Neuronal stem cell (in vitro differentiated cells): ENCODE data around the gene ATP2A3.

ENCODE experiments used
- DNase-seq: peaks from one replicate; pipeline ENCODE4 v3.0.0-alpha.2; 2013; ENCODE audit warnings: low spot score
- H2AFZ ChIP-seq: one replicate; pipeline ENCODE4 v1.6.1; 2013; ENCODE audit warnings: mild to moderate bottlenecking, low read length, inconsistent platforms
- H2AK5ac ChIP-seq: 2 replicates; pipeline ENCODE4 v1.6.1; 2013; ENCODE audit warnings: low read depth, mild to moderate bottlenecking, inconsistent platforms, low read length, moderate library complexity, mixed read lengths
- H2BK120ac ChIP-seq: 2 replicates; pipeline ENCODE4 v1.6.1; 2013; ENCODE audit warnings: low read depth, mild to moderate bottlenecking, inconsistent platforms, low read length, moderate library complexity, mixed read lengths
- H2BK12ac ChIP-seq: one replicate; pipeline ENCODE4 v1.6.1; 2013; ENCODE audit warnings: low read length, inconsistent platforms
- H2BK15ac ChIP-seq: 2 replicates; pipeline ENCODE4 v1.6.1; 2013; ENCODE audit warnings: mild to moderate bottlenecking, low read length, inconsistent platforms, mixed read lengths
- H2BK5ac ChIP-seq: one replicate; pipeline ENCODE4 v1.6.1; 2013; ENCODE audit warnings: inconsistent platforms, mild to moderate bottlenecking, low read length, moderate library complexity
- H3K14ac ChIP-seq: one replicate; pipeline ENCODE4 v1.6.1; 2013; ENCODE audit warnings: low read length, inconsistent platforms
- H3K18ac ChIP-seq: 2 replicates; pipeline ENCODE4 v1.6.1; 2013; ENCODE audit warnings: low read length, inconsistent platforms
- H3K23ac ChIP-seq: 2 replicates; pipeline ENCODE4 v1.6.1; 2013; ENCODE audit warnings: low read depth, mild to moderate bottlenecking, mixed read lengths, low read length, inconsistent platforms; ENCODE audit not compliant: poor library complexity
- H3K27ac ChIP-seq: replicated peaks from 3 replicates; pipeline ENCODE4 v1.5.1; 2013; ENCODE audit warnings: low read length, inconsistent platforms
- H3K27me3 ChIP-seq, 3 experiments: 2 replicates each; pipeline ENCODE4 v1.6.1; 2013; ENCODE audit warnings: low read length in 3 of 3, mild to moderate bottlenecking in 2 of 3, inconsistent platforms in 1 of 3, low read depth in 1 of 3, mixed read lengths in 1 of 3, moderate library complexity in 1 of 3; ENCODE audit not compliant: control insufficient read depth in 3 of 3, insufficient read depth in 3 of 3
- H3K36me3 ChIP-seq, 2 donors: replicated peaks in 1 of 2; 2 replicates each; pipeline ENCODE4 v1.6.1; 2013; ENCODE audit warnings: low read length in 2 of 2; ENCODE audit not compliant: control insufficient read depth in 2 of 2, insufficient read depth in 2 of 2
- H3K4ac ChIP-seq: 2 replicates; pipeline ENCODE4 v1.6.1; 2013; ENCODE audit warnings: inconsistent platforms, mild to moderate bottlenecking, low read length, moderate library complexity
- H3K4me1 ChIP-seq, 2 donors: 1 replicate in 1 of 2; 2 replicates in 1 of 2; pipeline ENCODE4 v1.6.1; 2013; ENCODE audit warnings: low read length in 2 of 2, low read depth in 1 of 2; ENCODE audit not compliant: control insufficient read depth in 2 of 2, insufficient read depth in 1 of 2
- H3K4me2 ChIP-seq: one replicate; pipeline ENCODE4 v1.6.1; 2013; ENCODE audit warnings: mild to moderate bottlenecking, low read length, inconsistent platforms; ENCODE audit not compliant: insufficient read depth, poor library complexity, severe bottlenecking
- H3K4me3 ChIP-seq, 2 donors: 2 replicates each; pipeline ENCODE4 v1.5.1; 2013; ENCODE audit warnings: low read length in 2 of 2, mild to moderate bottlenecking in 2 of 2, inconsistent platforms in 1 of 2, moderate library complexity in 1 of 2
- H3K79me1 ChIP-seq: one replicate; pipeline ENCODE4 v1.6.1; 2013; ENCODE audit warnings: low read depth, mild to moderate bottlenecking, inconsistent platforms, low read length, moderate library complexity
- H3K9ac ChIP-seq: one replicate; pipeline ENCODE4 v1.6.1; 2013; ENCODE audit warnings: mild to moderate bottlenecking, low read depth, low read length, inconsistent platforms; ENCODE audit not compliant: poor library complexity
- H3K9me3 ChIP-seq, 2 donors: replicated peaks in 1 of 2; 2 replicates each; pipeline versions ENCODE3 to v1.6.1; 2013; ENCODE audit warnings: low read length in 2 of 2, mild to moderate bottlenecking in 2 of 2, inconsistent platforms in 1 of 2, low read depth in 1 of 2, mixed read lengths in 1 of 2, moderate library complexity in 1 of 2; ENCODE audit not compliant: control insufficient read depth in 2 of 2, insufficient read depth in 1 of 2
- H4K8ac ChIP-seq: one replicate; pipeline ENCODE4 v1.6.1; 2013; ENCODE audit warnings: low read depth, mild to moderate bottlenecking, inconsistent platforms, low read length, moderate library complexity
- H4K91ac ChIP-seq: one replicate; pipeline ENCODE4 v1.6.1; 2013; ENCODE audit warnings: low read length, low read depth, mild to moderate bottlenecking, inconsistent platforms; ENCODE audit not compliant: poor library complexity
- WGBS, 2 donors: extraction: QIAGEN DNeasy Blood & Tissue Kit; methylation state at CpG; one replicate each; pipeline ENCODE4 v1.1.7; 2013; ENCODE audit warnings: missing lambda C conversion rate in 2 of 2, mixed read lengths in 1 of 2; ENCODE audit not compliant: insufficient read length in 2 of 2, insufficient replicate concordance in 1 of 2; ENCODE audit errors: extremely low coverage in 2 of 2; 5-methylcytosine and 5-hydroxymethylcytosine counted together

The ATP2A3 gene

GRCh38 chr17:3885970-3886369 is 78.3 kb downstream of the ATP2A3 start:
- H2BK120ac ChIP-seq: no peak overlapping the region
- H2BK15ac ChIP-seq: no peak overlapping the region
- peaks cover 0 to 39% (median 0%) of the 10 kb centered on the region in 3 experiments for H3K27me3 ChIP-seq
- H4K8ac ChIP-seq: no peak overlapping the region
- H3K9me3 ChIP-seq: no peaks in the 10 kb centered on the region
- no peak overlapping the region for H4K91ac ChIP-seq
- no CpG with 5 or more reads among the region's 4 CpGs for WGBS, 2 donors
- H3K4ac ChIP-seq: no peak overlapping the region
- no peak overlapping the region for H2BK12ac ChIP-seq
- DNase-seq: no peak
- no peak overlapping the region for H3K18ac ChIP-seq
- peak overlapping the region; percentile 45 for H3K9ac ChIP-seq
- H3K4me1 ChIP-seq: peaks cover 4 to 6% of the 10 kb centered on the region in 2 donors
- no peak overlapping the region for H2BK5ac ChIP-seq
- H3K23ac ChIP-seq: no peak overlapping the region
- no peak overlapping the region for H2AFZ ChIP-seq
- H3K27ac ChIP-seq: no peak overlapping the region
- H3K79me1 ChIP-seq: peaks cover 2% of the 10 kb centered on the region
- H3K14ac ChIP-seq: no peak overlapping the region
- no peak overlapping the region for H3K4me2 ChIP-seq
- H2AK5ac ChIP-seq: no peak overlapping the region
- H3K4me3 ChIP-seq: no peak overlapping the region
- peaks cover 0 to 2% of the 10 kb centered on the region in 2 donors for H3K36me3 ChIP-seq

- H3K27ac ChIP-seq: no peak overlapping the region
- WGBS, 2 donors: no CpG with 5 or more reads among the region's 14 CpGs
Observed at GRCh38 chr17:3885271-3885670, 79.0 kb downstream of the ATP2A3 start.

GRCh38 chr17:3884188-3884587 is 80.0 kb downstream of the ATP2A3 start:
- H3K9ac ChIP-seq: no peak overlapping the region
- H3K27me3 ChIP-seq: peaks cover 0 to 22% (median 0%) of the 10 kb centered on the region in 3 experiments
- H3K18ac ChIP-seq: no peak overlapping the region
- H2BK15ac ChIP-seq: no peak overlapping the region
- H3K27ac ChIP-seq: no peak overlapping the region
- no peak overlapping the region for H3K4ac ChIP-seq
- WGBS, 2 donors: no CpG with 5 or more reads among the region's 12 CpGs
- H3K14ac ChIP-seq: no peak overlapping the region
- H2BK12ac ChIP-seq: no peak overlapping the region
- no peak overlapping the region for H2AK5ac ChIP-seq
- no peak overlapping the region for H3K4me2 ChIP-seq
- H3K23ac ChIP-seq: no peak overlapping the region
- H2BK5ac ChIP-seq: no peak overlapping the region
- H3K79me1 ChIP-seq: peaks cover 2% of the 10 kb centered on the region
- H4K91ac ChIP-seq: no peak overlapping the region
- no peak for DNase-seq
- H2BK120ac ChIP-seq: no peak overlapping the region
- no peak overlapping the region for H2AFZ ChIP-seq
- no peaks in the 10 kb centered on the region for H3K9me3 ChIP-seq
- H3K4me3 ChIP-seq: no peak overlapping the region
- peaks cover 0 to 2% of the 10 kb centered on the region in 2 donors for H3K36me3 ChIP-seq
- no peak overlapping the region for H4K8ac ChIP-seq
- H3K4me1 ChIP-seq: peaks cover 8 to 10% of the 10 kb centered on the region in 2 donors

More at GRCh38 chr17:3885271-3885670, 79.0 kb downstream of the ATP2A3 start:
- no peak for DNase-seq
- Histone ChIP-seq H4K91ac (no peak overlapping the region), H2BK120ac (no peak overlapping the region), H2AFZ (no peak overlapping the region), H3K23ac (peak overlapping the region; percentile 60), H3K36me3 (peaks cover 0 to 2% of the 10 kb centered on the region in 2 donors), H3K4me2 (no peak overlapping the region), H2BK15ac (peak overlapping the region; percentile 30), H2BK12ac (no peak overlapping the region), H3K4me3 (no peak overlapping the region), H3K27me3 (peaks cover 0 to 32% (median 0%) of the 10 kb centered on the region in 3 experiments), H4K8ac (no peak overlapping the region), H3K4ac (no peak overlapping the region), H3K4me1 (peaks cover 4 to 5% of the 10 kb centered on the region in 2 donors), H3K9ac (peak overlapping the region; percentile 2), H2BK5ac (no peak overlapping the region), H3K79me1 (peaks cover 2% of the 10 kb centered on the region), H3K14ac (no peak overlapping the region), H2AK5ac (no peak overlapping the region), H3K9me3 (no peaks in the 10 kb centered on the region), H3K18ac (peak overlapping the region; percentile 13)

GRCh38 chr17:3882276-3882675 is 82.0 kb downstream of the ATP2A3 start:
- Histone ChIP-seq H4K8ac (no peak overlapping the region), H2BK12ac (no peak overlapping the region), H3K27me3 (peaks cover 0 to 6% (median 0%) of the 10 kb centered on the region in 3 experiments), H2AK5ac (no peak overlapping the region), H3K18ac (no peak overlapping the region), H3K79me1 (peaks cover under 1% of the 10 kb centered on the region), H3K14ac (no peak overlapping the region), H2BK120ac (no peak overlapping the region), H3K4me3 (no peak overlapping the region), H2BK5ac (no peak overlapping the region), H3K9ac (peak overlapping the region; percentile 27), H3K27ac (no peak overlapping the region), H3K9me3 (no peaks in the 10 kb centered on the region), H2BK15ac (no peak overlapping the region), H3K4me1 (peaks cover 9 to 12% of the 10 kb centered on the region in 2 donors), H2AFZ (no peak overlapping the region), H4K91ac (no peak overlapping the region), H3K4ac (no peak overlapping the region), H3K4me2 (no peak overlapping the region), H3K23ac (no peak overlapping the region), H3K36me3 (peaks cover 0 to 2% of the 10 kb centered on the region in 2 donors)
- no peak for DNase-seq
- WGBS, 2 donors: no CpG with 5 or more reads among the region's 4 CpGs
